A673 (cell line): Measurements from ENCODE around the gene UBLCP1. TPM values are rescaled to one million over a fixed set of nuclear protein-coding genes. Genes with fewer than 3 reads are reported as not detected.
"Not testable (repeated sequence)": the region's sequence is repeated elsewhere in the genome, so short reads cannot be mapped to it uniquely, and the experiment has no call there.

Source experiments
- BruUV-seq: library from RNA; stranded (reverse); fragments of 400-500 nt; replicated peaks from 2 replicates; lab custom pipeline; 2021; lab: Mats Ljungman, UMichigan
- CTCF ChIA-PET: fragments of 300-600 bp; sonication (Branson Sonifier 250); formaldehyde crosslinking; loops from one replicate; lab custom pipeline; 2022; ENCODE audit warnings: antibody characterized with exemption; lab: Charles Lee
- POLR2A ChIA-PET: fragments of 300-600 bp; sonication (Branson Sonifier 250); formaldehyde crosslinking; loops from one replicate; lab custom pipeline; 2022; ENCODE audit warnings: antibody characterized with exemption; ENCODE audit not compliant: low non-redundant PET; lab: Charles Lee
- DNase-seq: peaks from one replicate; pipeline ENCODE4 v3.0.0-alpha.2; 2015; ENCODE audit warnings: low spot score
- H3K27ac ChIP-seq: fragments of 200-600 bp; sonication (generic); 2 replicates; pipeline ENCODE4 v1.5.1; 2016; ENCODE audit warnings: mixed run types, low read depth, mild to moderate bottlenecking, mixed read lengths, antibody characterized with exemption, low read length; ENCODE audit not compliant: poor library complexity, severe bottlenecking
- H3K27me3 ChIP-seq: fragments of 200-600 bp; sonication (generic); replicated peaks from 2 replicates; pipeline ENCODE4 v1.6.1; 2017; ENCODE audit warnings: mixed run types, low read depth, mild to moderate bottlenecking, mixed read lengths, antibody characterized with exemption, low read length; ENCODE audit not compliant: insufficient read depth, poor library complexity
- H3K36me3 ChIP-seq: fragments of 200-600 bp; sonication (generic); 2 replicates; pipeline ENCODE4 v1.6.1; 2016; ENCODE audit warnings: mixed run types, mild to moderate bottlenecking, mixed read lengths, antibody characterized with exemption, low read length; ENCODE audit not compliant: insufficient read depth, poor library complexity, severe bottlenecking
- H3K4me1 ChIP-seq: fragments of 200-600 bp; sonication (generic); 2 replicates; pipeline ENCODE4 v1.6.1; 2017; ENCODE audit warnings: mixed run types, mild to moderate bottlenecking, mixed read lengths, antibody characterized with exemption, low read length; ENCODE audit not compliant: insufficient read depth, poor library complexity, severe bottlenecking
- H3K4me3 ChIP-seq: fragments of 200-600 bp; sonication (generic); 2 replicates; pipeline ENCODE4 v1.5.1; 2016; ENCODE audit warnings: low read depth, mixed run types, mild to moderate bottlenecking, mixed read lengths, low read length; ENCODE audit not compliant: poor library complexity, severe bottlenecking
- H3K9me3 ChIP-seq: fragments of 200-600 bp; sonication (generic); 2 replicates; pipeline ENCODE4 v1.6.1; 2016; ENCODE audit warnings: mixed run types, low read depth, mild to moderate bottlenecking, mixed read lengths, antibody characterized with exemption, low read length; ENCODE audit not compliant: poor library complexity, severe bottlenecking
- EZH2 ChIP-seq: fragments of 200-600 bp; sonication (generic); IDR thresholded peaks from 2 replicates; pipeline ENCODE4 v1.6.1; 2017; ENCODE audit warnings: borderline replicate concordance, low read depth, mild to moderate bottlenecking, mixed read lengths, antibody characterized with exemption, low read length; ENCODE audit not compliant: poor library complexity, severe bottlenecking
- intact Hi-C: fragments of 100-400 bp; cut with micrococcal nuclease; formaldehyde crosslinking; loops from one replicate; pipeline ENCODE4 v1.10.0; 2022; ENCODE audit not compliant: unreplicated experiment
- total RNA-seq: library from RNA; stranded (reverse); gene quantifications from 2 replicates; pipeline ENCODE4 v1.2.3, GENCODE V29; 2021
- TF ChIP-seq, protein P1 (sequence below): fragments of 300-800, 200-600 bp; sonication (generic); conservative IDR thresholded peaks from 2 replicates; pipeline ENCODE4 v1.5.1; 2017; ENCODE audit warnings: low read depth, mild to moderate bottlenecking, antibody characterized with exemption, low read length, moderate library complexity, mixed read lengths

UBLCP1 gene
- total RNA-seq, 1 experiment from 2014 or later = 23.8 TPM

GRCh38 chr5:159231167-159231566 is 31.9 kb upstream of the UBLCP1 start:
- Histone ChIP-seq H3K9me3 (no peaks in the 10 kb centered on the region), H3K4me3 (no peak overlapping the region), H3K4me1 (no peaks in the 10 kb centered on the region), H3K27me3 (no peaks in the 10 kb centered on the region), H3K36me3 (no peaks in the 10 kb centered on the region), H3K27ac (no peak overlapping the region)
- DNase-seq = no peak
- no TSS peak for BruUV-seq
- ChIA-PET CTCF (no interaction called here), POLR2A (no interaction called here)
- intact Hi-C loops = no loop called here
- TF ChIP-seq EZH2 = no peak
- TF ChIP-seq, protein P1, sequence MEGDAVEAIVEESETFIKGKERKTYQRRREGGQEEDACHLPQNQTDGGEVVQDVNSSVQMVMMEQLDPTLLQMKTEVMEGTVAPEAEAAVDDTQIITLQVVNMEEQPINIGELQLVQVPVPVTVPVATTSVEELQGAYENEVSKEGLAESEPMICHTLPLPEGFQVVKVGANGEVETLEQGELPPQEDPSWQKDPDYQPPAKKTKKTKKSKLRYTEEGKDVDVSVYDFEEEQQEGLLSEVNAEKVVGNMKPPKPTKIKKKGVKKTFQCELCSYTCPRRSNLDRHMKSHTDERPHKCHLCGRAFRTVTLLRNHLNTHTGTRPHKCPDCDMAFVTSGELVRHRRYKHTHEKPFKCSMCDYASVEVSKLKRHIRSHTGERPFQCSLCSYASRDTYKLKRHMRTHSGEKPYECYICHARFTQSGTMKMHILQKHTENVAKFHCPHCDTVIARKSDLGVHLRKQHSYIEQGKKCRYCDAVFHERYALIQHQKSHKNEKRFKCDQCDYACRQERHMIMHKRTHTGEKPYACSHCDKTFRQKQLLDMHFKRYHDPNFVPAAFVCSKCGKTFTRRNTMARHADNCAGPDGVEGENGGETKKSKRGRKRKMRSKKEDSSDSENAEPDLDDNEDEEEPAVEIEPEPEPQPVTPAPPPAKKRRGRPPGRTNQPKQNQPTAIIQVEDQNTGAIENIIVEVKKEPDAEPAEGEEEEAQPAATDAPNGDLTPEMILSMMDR = no peak

DNA sequence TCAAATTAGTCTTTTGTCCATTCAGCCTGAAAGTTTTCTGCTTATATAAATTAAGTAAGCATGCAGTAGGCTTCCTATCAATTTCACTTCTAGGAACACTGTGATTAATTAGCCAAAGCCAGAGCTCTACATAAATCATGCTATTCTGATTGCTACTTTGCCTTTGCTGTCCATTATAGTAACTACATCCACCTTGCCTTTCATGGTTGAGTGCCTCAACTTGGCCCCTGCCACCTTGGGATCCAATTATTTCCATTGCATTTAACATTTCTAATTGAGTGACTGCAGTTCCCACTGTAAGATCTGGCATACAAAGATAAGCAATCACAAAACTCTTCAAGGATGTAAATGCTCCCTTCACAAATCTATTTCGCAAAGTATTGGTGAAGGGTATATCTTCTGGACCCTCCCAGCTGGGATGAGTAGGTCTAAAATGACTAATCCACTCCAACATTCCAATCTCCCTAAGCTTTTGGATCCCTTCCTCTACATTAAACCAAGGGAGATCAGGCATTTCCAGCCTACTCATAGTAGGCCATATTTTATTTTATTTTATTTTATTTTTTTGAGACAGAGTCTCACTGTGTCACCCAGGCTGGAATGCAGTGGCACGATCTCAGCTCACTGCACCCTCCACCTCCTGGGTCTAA is 27.1 kb upstream of the UBLCP1 start:
- BruUV-seq, H3K36me3 ChIP-seq, CTCF ChIA-PET, DNase-seq, POLR2A ChIA-PET, H3K4me3 ChIP-seq, H3K9me3 ChIP-seq, H3K4me1 ChIP-seq, H3K27me3 ChIP-seq, H3K27ac ChIP-seq, intact Hi-C loops: not testable (repeated sequence)

DNA sequence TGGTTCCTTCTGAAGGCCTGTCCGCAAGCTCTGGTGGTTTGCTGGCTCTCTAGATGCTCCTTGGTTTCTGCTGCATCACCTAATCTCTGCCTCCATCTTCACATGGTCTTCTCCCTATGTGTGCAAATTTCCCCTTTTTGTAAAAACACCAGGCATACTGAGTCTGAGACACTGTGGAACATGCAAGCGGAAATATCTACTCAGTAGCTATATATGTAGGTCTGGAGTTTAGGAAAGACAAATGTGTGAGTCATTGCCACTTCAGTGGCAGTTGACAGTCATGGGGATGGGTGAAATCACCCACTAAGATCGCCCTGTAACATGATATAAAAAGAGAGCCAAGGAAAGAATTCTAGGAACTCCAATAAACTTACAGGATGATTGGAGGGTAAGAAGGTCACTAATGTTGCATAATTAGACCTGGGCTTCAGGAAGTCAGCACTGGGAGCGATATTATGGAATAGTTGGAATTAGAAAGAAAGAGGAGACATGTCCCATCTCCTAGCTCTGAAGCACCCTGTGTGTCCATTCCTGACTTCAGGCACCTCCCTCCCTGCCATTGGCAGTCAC is 22.7 kb upstream of the UBLCP1 start:
- ChIA-PET POLR2A (no interaction called here), CTCF (no interaction called here)
- BruUV-seq = no TSS peak

More for the DNA sequence above, 22.7 kb upstream of the UBLCP1 start:
- H3K4me1 ChIP-seq = no peaks in the 10 kb centered on the region
- H3K36me3 ChIP-seq = no peaks in the 10 kb centered on the region
- peak; percentile 9 for DNase-seq
- H3K27ac ChIP-seq = no peak overlapping the region
- H3K27me3 ChIP-seq = no peaks in the 10 kb centered on the region
- H3K9me3 ChIP-seq = no peaks in the 10 kb centered on the region
- no peak for TF ChIP-seq EZH2
- TF ChIP-seq, protein P1 = no peak
- intact Hi-C loops = no loop called here
- no peak overlapping the region for H3K4me3 ChIP-seq
